CD4-positive, alpha-beta T cell treated with Interleukin-17A for 1 hour (primary cell): ENCODE measurements around the gene DYNLT5.
"Not testable (repeated sequence)": the region's sequence is repeated elsewhere in the genome, so short reads cannot be mapped to it uniquely, and the experiment has no call there.

Source experiments
- DNase-seq: peaks from one replicate; pipeline ENCODE4 v3.0.0-alpha.2; 2020

Gene DYNLT5

DNA sequence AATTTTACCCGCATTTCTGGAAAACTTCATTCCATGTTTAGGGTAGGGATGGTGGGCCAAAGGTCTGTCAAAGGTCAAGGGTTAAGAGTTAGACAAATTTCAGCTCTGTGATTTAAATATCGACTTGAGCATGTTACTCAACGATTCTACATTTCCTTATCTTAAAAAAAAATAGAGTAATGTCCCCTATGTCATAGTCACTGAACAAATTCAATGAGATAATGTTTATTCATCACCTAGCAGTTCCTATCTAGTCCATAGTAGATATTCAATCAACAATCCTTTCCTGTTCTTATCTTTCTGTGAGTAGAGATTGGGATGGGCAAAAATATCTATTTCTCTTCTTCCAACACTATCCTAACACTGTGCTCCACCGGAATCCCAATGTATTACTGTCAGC, 1.1 kb upstream of the DYNLT5 start:
- no peak for DNase-seq

DNA sequence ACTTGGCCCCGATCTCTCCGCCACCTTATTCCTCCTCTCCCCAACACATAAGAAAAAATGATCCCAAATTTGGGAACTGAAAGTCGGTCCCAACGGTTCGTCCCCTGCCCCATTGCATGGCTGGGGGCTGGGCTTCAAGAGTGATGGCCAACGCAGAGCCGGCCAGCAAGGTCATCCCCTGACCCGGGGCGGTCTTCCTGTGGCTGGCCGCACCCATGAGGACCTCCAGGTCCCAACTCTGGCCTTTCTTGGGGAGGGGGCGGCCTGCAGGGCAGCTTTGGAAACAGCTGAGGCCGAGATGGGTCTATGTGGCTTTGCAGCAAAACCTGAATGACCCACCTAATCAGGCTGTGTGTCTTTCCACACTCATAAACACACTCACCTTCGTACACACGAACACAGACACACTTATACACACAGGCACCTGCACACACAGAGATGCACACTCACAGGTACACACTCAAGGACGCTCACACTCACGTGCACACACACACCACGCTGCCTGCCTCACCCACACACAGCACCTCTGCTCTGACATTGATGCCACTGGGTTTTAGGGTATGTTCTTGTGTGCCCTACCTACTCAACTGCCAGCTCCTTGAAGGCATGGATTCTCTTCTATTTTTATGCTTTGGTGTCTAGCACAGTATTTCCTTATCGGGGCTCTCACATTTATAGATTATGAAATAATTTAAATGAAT, 562 bp downstream of the DYNLT5 start:
- no peak for DNase-seq

DNA sequence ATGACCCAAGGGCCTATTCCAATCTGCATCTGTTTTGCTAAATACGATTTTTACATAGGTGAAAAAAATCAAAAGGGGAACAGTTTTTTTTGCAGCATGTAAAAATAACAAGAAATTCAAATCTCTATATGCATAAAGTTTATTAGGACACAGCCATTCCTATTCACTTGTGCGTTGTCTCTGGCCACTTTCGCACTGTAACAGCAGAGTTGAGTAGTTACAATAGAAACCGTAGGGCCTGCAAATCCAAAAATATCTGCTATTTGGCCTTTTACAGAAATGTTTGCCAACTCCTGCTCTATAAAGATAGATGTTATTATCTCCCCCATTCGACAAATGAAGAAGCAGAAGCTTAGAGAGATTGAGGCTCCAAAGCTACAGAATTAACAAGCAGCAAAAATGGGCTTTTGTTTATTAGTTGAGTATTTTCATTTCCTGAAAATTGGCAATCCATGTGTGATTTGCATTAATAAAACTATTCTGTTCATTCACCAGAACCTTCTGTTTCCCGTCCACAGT, 5.5 kb downstream of the DYNLT5 start:
- DNase-seq = no peak

DNA sequence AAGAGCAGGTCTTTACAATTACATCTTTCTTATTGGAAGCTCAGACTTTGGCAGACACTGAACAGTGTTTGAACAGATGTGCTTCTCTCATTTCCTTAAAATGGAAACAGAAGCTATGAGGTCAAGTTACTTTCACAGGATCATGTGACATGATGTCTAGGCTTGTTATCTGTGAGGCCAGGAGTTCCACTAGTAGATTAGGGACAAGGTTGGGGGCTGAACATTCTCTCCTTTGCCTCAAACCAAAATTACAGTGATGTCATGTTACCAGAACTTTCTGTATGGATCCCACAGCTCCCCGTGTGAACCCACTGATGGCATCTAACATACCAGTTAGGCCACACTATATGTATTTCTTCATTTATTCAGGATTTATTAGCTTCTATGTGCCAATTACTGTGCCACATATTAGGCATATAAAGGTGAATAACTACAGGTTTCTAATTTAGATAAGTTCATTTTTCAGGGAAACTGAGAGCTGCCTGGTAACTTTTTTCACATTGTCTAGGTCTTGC, 6.0 kb downstream of the DYNLT5 start:
- DNase-seq = no peak

DNA sequence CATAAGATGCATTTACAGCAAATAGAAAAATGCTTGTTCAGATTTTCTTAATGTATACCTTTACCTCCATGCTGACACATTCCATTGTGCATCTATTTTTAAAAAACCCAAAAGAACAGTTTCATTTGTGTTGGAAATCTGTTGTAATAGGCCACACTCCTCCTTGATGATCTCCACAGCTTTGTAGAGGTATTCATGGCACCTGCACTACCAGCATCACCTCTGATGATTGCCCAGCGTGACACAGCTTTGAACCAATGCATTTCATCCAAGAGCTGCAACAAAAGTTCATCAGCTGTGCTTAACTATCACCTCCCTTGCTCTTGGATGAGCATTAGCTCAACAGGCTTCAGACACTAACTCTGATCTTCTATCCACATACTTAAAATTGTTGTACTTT, 8.2 kb downstream of the DYNLT5 start:
- DNase-seq = no peak

DNA sequence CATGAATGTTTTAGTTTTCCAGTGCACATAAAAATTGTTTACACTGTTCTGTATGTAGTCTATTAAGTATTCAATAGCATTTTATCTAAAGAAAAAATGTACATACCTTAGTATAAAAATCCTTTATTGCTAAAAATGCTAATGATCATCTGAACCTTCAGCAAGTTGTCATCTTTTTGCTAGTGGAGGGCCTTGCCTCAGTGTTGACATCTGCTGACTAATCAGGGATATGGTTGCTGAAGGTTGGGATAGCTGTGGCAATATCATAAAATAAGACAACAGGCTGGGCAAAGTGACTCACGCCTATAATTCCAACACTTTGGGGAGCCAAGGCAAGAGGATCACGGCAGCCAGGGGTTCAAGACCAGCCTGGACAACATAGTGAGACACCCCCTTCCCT, 9.0 kb downstream of the DYNLT5 start:
- DNase-seq = no peak

DNA sequence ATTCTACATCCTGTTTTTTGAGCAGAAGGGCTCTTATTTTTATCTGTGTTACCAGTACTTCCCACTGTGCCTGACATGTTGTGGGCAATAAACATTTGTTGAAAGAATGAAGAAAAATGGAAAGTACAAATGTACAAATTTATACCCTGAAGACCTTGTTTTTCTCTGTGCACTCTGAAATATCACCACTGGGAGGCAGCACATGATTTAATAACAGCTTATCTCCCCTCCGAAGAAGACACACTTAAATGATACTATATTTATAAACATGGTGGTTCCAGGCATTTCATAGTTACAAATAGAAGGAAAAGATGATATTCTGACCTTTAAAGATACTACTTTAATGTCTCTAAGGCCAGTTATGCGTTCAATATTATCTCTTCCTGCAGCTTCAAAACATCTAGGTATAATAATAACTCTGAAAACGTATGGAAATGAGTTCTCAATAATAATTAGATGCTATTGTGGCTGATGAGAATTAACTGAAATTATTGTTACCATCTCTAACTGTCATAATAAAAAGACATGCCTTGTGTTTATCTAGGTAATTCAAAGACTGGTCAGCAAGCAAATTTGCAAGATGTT, 12.8 kb downstream of the DYNLT5 start:
- DNase-seq = peak; percentile 68

DNA sequence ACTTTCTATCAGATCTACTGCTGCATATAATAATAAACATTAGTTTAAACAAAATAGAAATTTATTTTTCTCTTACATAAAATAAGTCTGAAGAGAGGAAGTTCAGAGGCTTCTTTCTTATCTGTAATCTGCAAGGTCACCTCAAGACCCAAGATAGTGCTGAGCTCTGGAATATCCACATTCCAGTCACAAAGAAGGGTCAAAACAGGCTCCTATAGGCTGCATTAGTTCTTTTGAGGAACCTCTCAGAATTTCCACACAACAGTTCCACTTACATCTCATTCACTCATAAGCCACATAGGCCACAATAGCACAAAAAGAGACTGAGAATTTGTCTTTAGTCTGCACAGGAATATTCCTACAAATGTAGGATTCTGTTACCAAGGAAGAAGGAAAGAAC, 15.4 kb downstream of the DYNLT5 start:
- no peak for DNase-seq

DNA sequence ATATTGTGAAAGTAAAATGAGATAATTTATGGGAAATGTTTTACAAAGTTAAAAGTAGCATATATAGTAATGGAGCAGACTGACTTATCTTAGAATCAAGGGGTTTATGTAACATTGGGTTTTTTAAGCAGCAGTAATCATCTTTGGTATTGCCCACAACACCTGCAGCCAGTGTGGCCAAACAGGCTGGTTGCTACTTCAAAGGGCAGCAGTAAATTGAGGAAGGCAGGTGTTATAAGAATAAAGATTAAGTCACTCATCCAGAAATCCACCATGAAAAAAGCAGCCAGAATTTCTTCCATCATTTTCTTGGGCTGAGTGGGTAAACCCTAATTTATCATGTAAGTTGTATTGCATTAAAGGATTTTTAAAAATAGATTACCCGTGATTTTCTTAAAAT, 16.7 kb downstream of the DYNLT5 start:
- no peak for DNase-seq

DNA sequence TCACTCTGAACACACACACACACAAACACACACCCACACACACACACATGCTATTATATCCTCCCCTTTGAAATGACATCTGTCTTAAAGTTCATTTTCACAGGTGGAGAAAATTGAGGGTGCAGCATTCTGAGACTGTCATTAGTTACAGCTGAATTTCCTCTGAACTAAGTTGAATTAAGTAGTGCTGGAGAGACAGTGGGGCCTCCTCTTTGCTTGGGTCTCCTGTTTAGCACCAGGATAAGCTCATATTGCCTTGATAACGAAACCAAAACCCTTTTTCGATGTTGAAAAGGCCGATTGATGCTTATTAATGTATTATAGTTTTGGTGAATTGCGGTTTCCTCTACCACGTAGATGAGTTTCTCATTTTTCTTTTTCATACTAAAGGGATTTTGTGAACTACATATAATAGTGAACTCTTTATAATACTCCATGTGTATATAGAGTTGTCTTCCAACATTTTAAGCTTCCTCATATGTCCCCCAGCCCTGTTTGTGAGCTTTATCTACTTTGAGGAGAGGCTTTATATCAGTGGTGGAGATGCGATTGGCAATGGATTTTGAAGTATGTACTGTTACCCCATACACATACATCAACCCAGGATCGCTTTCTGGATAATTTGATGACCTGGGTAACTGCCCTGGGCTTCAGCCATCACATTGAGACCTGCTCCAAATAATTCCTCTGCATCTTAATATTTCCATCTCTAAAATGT, 17.4 kb downstream of the DYNLT5 start:
- DNase-seq = peak; percentile 55

DNA sequence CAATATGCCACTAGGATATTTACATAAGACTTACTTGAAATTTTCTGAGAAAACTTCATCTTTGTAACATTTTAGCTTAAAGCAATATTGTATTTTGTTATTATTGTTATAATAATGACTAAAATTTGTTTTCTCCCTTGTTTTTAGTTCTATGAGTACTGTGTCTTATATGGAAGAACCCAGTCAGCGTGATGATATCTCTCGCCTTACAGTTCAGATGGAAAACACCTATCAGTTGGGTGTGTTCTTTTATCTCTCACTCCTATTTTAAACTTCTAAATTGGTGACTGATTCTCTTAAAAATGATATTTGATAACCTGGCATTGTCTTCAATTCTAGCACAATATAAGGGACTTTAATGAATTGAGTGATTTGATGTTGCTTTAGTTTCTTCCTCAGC, 18.0 kb downstream of the DYNLT5 start:
- no peak for DNase-seq

DNA sequence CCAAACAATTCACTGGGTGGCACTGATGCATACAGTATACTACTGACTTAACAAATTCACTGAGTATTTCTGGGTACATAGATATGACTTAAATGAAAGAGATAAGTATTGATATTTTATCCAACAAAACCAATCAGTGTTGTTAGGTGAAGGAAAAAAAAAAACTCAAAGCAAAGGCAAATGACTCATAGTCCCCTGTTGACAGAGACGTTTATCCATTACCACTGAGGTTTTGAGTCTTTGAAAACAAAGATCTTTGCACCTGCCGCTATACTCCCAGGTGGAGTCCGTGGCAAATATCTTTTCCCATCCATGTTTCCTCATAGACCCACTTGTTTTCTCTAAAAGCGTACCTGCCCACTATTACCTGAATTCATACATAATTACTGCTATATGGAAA, 18.4 kb downstream of the DYNLT5 start:
- no peak for DNase-seq

DNA sequence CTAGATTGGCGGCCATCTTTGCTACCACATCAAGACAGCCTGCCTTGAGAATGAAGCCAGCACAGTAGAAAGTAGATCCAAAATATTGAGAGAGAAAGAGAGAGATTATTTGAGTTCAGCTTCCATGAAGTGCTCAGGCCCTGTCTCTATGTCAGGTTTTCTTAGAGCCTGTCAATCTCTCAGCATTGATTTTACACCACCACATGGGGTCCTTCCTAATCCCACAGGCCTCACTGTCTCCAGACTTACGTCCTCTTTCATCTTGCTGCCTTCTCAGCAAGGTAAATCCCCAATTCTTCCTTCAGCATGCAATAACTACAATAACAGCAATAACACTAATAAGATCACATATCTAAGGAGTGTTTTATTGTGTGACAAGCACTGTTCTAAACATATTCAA, 21.0 kb downstream of the DYNLT5 start:
- DNase-seq = no peak

DNA sequence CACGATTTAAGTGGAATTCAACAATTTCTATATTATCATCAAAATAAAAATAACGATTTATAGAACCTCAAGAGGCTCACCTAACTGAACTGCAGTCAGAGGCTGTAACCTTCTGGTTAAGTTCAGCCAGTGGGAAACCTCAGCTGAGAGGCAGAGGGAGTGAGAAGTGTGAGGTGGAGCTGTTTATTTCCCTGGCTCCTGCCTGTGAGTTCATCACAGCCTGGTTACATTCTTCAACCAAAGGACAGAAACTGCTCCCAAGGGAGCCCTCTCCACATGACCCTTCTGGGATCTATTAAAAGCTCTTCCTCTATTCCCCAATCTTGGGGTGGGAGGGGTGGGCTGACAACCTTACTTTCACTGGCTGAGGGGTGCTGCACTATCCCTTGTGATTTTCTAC, 22.2 kb downstream of the DYNLT5 start:
- DNase-seq = no peak

DNA sequence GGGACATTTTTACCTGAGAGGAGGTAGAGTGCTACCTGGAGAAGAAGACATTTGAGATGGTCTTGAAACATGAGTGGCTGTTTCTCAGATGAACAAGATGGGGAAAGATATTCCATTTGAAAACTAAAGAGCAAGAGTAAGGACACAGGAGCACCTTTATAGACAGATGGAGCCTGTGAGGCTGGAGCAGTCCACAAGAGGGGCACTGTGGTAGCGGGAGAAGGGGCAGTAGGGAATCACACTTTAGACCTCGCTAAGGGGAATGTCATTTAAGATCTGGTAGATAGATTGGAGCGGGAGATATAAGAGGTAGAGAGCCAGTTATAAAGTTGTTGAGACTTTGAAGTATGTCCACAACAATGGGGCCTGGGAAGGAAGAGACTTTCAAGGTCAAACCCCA, 23.4 kb downstream of the DYNLT5 start:
- no peak for DNase-seq

DNA sequence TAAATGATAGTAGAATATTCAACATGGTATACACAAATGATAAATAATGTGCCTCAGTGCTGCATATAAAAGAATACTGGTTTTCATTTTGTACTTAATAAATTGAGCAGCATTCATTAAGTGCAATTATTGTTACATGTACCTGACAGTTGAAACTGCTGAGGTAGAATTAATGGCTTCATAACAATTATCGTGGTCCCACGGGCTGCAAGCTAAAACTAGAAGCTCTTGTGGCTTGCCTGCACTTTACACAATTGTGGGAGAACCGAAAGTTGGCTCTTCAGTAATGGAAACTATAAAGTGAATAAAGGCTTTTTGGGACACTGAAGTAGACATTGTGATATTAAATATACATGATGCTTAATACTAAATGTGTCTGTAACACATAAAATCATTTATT, 25.6 kb downstream of the DYNLT5 start:
- DNase-seq = no peak

DNA sequence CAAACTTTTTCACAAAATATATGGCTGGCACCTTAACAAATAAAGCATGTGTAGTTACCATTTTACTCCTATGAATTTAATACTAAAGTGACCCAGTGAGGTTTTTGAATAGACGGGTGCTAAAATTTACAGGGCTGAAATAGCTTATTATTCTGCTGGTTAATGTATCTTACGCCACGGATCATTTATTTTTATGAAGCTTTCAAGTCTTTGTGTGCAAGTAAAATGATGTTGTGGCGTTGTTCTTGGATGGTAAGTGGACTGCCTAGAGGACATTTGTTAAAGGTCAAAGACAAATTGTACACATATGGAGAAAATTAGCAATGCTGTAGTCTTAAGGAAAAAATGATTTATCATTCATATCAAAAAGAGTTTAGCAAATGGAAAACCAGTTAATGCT, 26.0 kb downstream of the DYNLT5 start:
- DNase-seq = no peak

DNA sequence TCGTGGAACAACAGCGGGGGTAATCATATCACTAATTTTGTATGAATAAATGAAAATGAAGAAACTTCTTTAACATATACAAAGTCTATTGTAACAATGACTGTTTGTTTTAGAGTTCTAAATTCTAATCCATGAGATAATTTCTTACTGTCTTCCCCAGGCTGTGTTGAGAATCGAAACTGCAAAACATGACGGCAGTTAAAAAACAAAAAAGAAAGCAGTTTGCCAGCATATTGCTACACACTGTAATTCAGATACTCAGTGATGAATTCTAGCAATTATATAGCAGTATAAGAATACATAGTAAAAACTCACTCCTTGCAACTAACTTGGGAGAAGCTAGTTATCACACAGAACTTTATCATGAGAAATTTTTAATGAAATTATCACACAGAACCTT, 26.7 kb downstream of the DYNLT5 start:
- DNase-seq = no peak

DNA sequence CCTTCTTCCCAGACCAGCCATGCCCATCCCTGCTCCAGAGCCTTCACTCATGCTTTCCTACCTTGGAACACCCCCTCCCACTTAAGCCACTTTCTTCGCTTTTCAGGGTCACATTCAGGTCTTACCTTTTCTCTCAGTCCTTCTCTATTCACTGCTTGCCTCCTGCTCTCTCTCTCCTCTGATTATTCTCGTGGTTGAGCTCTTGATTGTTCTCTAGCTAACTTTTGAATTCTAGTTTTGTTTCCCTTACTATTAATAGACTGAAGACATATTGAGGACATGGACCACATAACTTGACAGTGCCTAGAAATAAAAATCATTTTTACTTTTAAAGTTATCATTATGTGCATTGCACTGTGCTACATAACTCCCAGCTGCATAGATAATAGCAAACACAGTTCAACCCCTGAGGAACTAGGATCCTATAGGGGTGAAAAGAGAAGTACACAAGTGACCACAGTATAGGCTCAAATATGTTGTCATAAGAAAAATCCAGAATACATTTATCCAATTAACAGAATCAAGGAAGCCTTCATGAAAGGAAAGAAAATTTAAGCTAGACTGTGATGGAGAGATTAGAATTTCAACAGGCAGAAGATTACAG, 27.3 kb downstream of the DYNLT5 start:
- no peak for DNase-seq

DNA sequence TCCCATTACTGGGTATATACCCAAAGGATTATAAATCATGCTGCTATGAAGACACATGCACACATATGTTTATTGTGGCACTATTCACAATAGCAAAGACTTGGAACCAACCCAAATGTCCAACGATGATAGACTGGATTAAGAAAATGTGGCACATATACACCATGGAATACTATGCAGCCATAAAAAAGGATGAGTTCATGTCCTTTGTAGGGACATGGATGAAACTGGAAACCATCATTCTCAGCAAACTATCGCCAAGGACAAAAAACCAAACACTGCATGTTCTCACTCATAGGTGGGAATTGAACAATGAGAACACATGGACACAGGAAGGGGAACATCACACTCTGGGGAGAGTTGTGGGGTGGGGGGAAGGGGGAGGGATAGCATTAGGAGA, 33.5 kb downstream of the DYNLT5 start:
- DNase-seq = not testable (repeated sequence)

DNA sequence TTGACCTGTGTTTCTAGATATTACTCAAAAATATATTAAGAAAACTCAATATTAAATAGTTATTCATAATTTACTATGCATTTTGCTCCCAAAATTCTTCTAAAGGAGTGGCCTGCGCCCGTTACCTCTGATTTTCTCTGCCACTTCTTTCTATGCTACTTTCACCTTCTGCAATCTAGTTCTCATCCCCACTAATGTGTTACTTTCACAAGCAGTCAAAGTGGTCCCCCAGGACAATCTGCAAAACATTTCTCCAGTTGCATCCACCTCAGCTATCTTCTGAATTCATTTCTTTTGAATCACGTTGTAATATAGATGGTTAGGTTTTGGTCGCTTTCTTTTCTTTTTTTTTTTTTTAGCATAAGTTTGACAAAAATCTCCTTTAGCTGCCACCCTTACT, 35.4 kb downstream of the DYNLT5 start:
- no peak for DNase-seq

DNA sequence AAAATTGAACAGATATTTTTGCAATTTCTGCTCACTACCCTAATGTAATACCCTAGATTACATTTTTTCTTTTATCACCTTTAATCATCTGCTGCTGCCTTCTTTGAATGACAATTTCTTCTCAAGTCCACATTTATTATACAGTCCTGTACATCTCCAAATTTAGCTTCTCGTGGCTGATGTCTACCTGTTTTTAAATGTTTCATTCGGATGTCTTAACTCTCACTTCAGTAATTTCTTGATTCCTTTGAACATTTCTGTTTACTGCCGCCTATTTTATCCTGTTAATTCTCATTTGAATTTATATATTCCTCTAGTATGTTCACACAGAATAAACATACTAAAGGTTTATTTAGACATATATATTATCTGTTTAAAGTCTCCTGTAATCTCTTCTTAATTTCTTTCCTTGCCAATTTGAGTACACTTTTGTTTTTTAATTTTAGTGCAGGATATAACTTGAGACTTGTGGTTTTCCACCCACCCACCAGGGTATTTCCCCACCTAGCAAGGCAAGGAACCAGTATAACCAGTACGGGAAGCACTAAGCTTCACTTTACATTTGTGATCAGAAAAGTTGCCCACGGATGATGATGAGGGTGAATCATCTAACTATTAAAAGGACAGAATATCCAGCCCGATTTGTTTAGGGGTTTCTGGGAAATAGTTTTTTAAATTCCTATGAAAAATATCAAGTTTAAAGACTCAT, 36.1 kb downstream of the DYNLT5 start:
- peak; percentile 53 for DNase-seq
